Gastroesophageal sphincter (tissue), 3 donors: ENCODE measurements around the gene RARRES1.

ENCODE experiments used
- EP300 ChIP-seq: sonication (generic); formaldehyde crosslinking; IDR thresholded peaks from one replicate; pipeline ENCODE4 v1.6.1; 2017; ENCODE audit warnings: antibody characterized with exemption, mild to moderate bottlenecking
- POLR2A ChIP-seq, 2 donors: fragments of 450-650 bp; IDR thresholded peaks; one replicate each; pipeline ENCODE4 v1.6.1; 2017; ENCODE audit warnings: antibody characterized with exemption in 2 of 2, mild to moderate bottlenecking in 2 of 2, moderate library complexity in 1 of 2
- POLR2AphosphoS5 ChIP-seq: sonication (generic); formaldehyde crosslinking; IDR thresholded peaks from one replicate; pipeline ENCODE4 v1.6.1; 2017; ENCODE audit warnings: antibody characterized with exemption
- TF ChIP-seq, protein P1 (sequence below), 4 experiments: fragments of 200-600 bp in 2 of 4; fragments of 450-650 bp in 2 of 4; sonication (generic) in 1 of 4; IDR thresholded peaks; one replicate each; pipeline ENCODE4 v1.5.1; 2017 to 2019; ENCODE audit warnings: antibody characterized with exemption in 4 of 4, mild to moderate bottlenecking in 2 of 4, moderate library complexity in 2 of 4

DNA sequence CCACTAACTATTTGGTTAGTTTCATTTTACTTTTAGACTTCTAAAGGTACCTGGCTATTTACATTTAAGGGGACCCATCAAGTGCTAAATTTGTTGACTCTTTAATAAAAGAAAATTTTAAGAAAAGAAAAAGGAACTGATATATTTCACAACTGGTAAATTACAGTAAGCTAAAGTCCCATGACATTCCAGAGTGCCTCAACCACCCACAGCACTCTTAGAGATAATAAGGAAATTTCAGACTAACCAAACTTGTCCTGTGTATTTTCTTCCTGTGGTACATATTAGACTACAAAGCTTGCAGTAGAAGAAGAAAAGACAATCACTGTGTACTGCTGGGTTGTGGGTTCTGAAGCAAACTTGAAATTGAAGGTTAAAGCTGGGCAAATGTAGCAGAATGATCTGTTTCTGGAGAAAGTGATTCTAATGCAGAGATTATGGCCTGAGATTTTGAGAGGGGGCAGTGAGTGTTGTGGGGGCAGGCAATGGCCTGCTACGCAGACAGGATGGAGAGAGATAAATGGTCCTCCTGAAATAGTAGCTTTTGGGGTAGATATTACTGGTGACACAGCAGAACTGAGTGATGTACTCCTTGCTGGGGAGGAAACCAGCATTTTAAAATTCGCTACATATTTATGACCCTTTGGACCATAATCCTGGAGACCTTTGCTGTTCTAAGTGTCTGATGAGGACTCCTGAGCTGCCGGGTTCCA is 45.1 kb upstream of the RARRES1 start:
- TF ChIP-seq POLR2AphosphoS5 = no peak
- TF ChIP-seq EP300 = no peak
- no peak for TF ChIP-seq POLR2A (IDR thresholded peaks at IDR 0.05)
- TF ChIP-seq, protein P1, sequence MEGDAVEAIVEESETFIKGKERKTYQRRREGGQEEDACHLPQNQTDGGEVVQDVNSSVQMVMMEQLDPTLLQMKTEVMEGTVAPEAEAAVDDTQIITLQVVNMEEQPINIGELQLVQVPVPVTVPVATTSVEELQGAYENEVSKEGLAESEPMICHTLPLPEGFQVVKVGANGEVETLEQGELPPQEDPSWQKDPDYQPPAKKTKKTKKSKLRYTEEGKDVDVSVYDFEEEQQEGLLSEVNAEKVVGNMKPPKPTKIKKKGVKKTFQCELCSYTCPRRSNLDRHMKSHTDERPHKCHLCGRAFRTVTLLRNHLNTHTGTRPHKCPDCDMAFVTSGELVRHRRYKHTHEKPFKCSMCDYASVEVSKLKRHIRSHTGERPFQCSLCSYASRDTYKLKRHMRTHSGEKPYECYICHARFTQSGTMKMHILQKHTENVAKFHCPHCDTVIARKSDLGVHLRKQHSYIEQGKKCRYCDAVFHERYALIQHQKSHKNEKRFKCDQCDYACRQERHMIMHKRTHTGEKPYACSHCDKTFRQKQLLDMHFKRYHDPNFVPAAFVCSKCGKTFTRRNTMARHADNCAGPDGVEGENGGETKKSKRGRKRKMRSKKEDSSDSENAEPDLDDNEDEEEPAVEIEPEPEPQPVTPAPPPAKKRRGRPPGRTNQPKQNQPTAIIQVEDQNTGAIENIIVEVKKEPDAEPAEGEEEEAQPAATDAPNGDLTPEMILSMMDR (IDR thresholded peaks at IDR 0.05) = no peak
